ENCODE data around the gene MLLT3.

The MLLT3 gene

GRCh38 chr9:20507431-20507830 lies 114.9 kb downstream of the MLLT3 start:
- H3K4me3 ChIP-seq (ENCODE audit: control insufficient read depth, low read depth, low read length): no peak overlapping the region
- no peak for DNase-seq (ENCODE audit: low read depth)
- no peak for TF ChIP-seq CTCF (IDR thresholded peaks at IDR 0.05; ENCODE audit: control insufficient read depth, insufficient read depth, low read depth, low read length, missing control alignments)

DNA sequence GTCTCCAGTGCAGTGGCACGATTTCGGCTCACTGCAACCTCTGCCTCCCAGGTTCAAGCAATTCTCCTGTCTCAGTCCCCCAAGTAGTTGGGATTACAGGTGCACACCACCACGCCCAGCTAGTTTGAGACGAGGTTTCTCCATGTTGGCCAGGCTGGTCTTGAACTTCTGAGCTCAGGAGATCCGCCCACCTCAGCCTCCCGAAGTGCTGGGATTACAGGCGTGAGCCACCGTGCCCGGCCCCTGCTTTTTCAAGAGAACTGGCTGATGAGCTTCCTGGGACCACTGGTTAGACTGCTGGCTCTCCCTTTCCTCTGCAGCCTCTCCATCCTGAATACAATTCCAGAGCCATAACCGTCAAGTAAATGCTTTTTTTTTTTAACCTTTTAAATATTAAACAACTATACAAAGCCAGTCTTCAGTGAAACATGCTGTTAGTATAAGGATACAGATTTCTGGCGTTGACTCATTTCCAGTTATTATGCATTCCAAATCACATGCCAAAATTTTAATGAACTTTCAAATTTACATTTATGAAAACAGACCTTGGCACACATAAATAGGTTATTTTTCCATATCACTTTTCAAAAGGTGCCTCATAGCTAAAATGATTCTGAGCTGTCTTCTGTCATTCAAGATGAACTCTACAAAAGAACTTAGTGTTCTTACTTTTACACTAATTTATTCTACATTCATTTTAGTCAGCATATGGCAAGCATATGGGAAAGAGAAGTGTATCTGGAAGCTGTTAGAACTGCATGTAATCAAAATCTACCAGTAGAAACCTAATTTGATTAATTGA lies 116.0 kb downstream of the MLLT3 start:
- DNase-seq (ENCODE audit: low read depth): no peak
- TF ChIP-seq CTCF (IDR thresholded peaks at IDR 0.05; ENCODE audit: control insufficient read depth, insufficient read depth, low read depth, low read length, missing control alignments): no peak
- H3K4me3 ChIP-seq (ENCODE audit: control insufficient read depth, low read depth, low read length): no peak overlapping the region

DNA sequence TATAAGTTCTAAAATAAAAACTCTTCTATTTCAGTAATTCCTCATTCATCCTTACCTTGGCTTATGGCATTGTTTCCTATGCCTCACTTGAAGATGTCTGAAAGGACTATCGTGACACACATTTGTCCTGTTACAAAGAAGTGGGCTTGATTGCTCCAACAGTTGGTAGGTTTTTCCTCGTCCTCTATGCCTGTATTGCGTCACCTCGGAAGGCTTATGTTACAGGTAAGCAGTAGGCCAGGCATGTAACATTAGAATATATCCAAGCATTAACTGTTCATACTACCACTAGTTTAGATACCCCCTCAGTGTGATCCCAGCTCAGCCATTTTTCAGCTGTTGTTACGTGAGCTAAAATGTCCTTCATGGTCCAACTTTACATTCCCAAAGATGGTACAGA lies 116.7 kb downstream of the MLLT3 start:
- H3K4me3 ChIP-seq (ENCODE audit: control insufficient read depth, low read depth, low read length): no peak overlapping the region
- DNase-seq (ENCODE audit: low read depth): no peak
- TF ChIP-seq CTCF (IDR thresholded peaks at IDR 0.05; ENCODE audit: control insufficient read depth, insufficient read depth, low read depth, low read length, missing control alignments): no peak

DNA sequence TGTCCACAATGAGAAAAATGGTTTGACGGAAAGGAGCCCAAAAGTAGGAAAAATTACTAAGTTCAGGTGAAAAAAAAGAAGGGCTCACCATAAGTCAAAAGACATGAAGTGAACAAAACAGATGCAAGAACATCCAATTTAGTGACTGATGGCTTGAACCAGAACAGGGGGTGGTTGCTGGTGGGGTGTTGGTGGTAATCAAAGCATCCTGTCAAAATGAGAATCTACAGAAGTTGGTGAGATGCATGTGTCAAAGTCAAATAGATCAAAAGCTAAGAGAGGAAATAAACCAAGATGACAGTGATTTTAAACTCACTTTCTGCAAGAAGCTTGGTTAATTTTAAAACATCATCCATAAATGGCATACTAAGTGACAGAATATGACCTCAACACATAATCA lies 117.4 kb downstream of the MLLT3 start:
- no peak for TF ChIP-seq CTCF (IDR thresholded peaks at IDR 0.05; ENCODE audit: control insufficient read depth, insufficient read depth, low read depth, low read length, missing control alignments)
- DNase-seq (ENCODE audit: low read depth): no peak
- no peak overlapping the region for H3K4me3 ChIP-seq (ENCODE audit: control insufficient read depth, low read depth, low read length)

- no peak for DNase-seq (ENCODE audit: low read depth)
- no peak for TF ChIP-seq CTCF (IDR thresholded peaks at IDR 0.05; ENCODE audit: control insufficient read depth, insufficient read depth, low read depth, low read length, missing control alignments)
- H3K4me3 ChIP-seq (ENCODE audit: control insufficient read depth, low read depth, low read length): no peak overlapping the region
These were observed 122.2 kb downstream of the MLLT3 start for GRCh38 chr9:20500101-20500500.

- TF ChIP-seq CTCF (IDR thresholded peaks at IDR 0.05; ENCODE audit: control insufficient read depth, insufficient read depth, low read depth, low read length, missing control alignments): no peak
- H3K4me3 ChIP-seq (ENCODE audit: control insufficient read depth, low read depth, low read length): no peak overlapping the region
- no peak for DNase-seq (ENCODE audit: low read depth)
These were observed 123.3 kb downstream of the MLLT3 start for GRCh38 chr9:20499013-20499412.
